Hepatocyte (in vitro differentiated cells): ENCODE measurements around the gene ASGR1. TPM values are rescaled to one million over a fixed set of nuclear protein-coding genes. Genes with fewer than 3 reads are reported as not detected.

ENCODE experiments used
- DNase-seq: peaks from one replicate; pipeline ENCODE4 v3.0.0-alpha.2; 2016; ENCODE audit warnings: low spot score
- H2AFZ ChIP-seq: fragments of 200-600 bp; sonication (generic); 2 replicates; pipeline ENCODE4 v1.6.0; 2016; ENCODE audit warnings: antibody characterized with exemption, mild to moderate bottlenecking
- H3K27ac ChIP-seq: fragments of 200-600 bp; sonication (generic); 2 replicates; pipeline ENCODE4 v1.5.1; 2016; ENCODE audit warnings: mild to moderate bottlenecking
- H3K27me3 ChIP-seq: fragments of 200-600 bp; sonication (generic); 2 replicates; pipeline ENCODE4 v1.6.1; 2016
- H3K36me3 ChIP-seq: fragments of 200-600 bp; sonication (generic); replicated peaks from 2 replicates; pipeline ENCODE4 v1.5.1; 2016; ENCODE audit warnings: low read depth; ENCODE audit not compliant: insufficient read depth
- H3K4me1 ChIP-seq: fragments of 200-600 bp; sonication (generic); 2 replicates; pipeline ENCODE4 v1.5.1; 2016; ENCODE audit warnings: mild to moderate bottlenecking, moderate library complexity; ENCODE audit not compliant: insufficient read depth
- H3K4me2 ChIP-seq: fragments of 200-600 bp; sonication (generic); 2 replicates; pipeline ENCODE4 v1.6.0; 2016
- H3K4me3 ChIP-seq: fragments of 200-600 bp; sonication (generic); 2 replicates; pipeline ENCODE4 v1.5.1; 2016; ENCODE audit warnings: mild to moderate bottlenecking
- H3K79me2 ChIP-seq: fragments of 200-600 bp; sonication (generic); 2 replicates; pipeline ENCODE4 v1.6.0; 2017; ENCODE audit warnings: mild to moderate bottlenecking
- H3K9me2 ChIP-seq: fragments of 200-600 bp; sonication (generic); replicated peaks from 2 replicates; pipeline ENCODE4 v1.6.0; 2017; ENCODE audit warnings: mild to moderate bottlenecking; ENCODE audit not compliant: insufficient read depth
- H3K9me3 ChIP-seq: fragments of 200-600 bp; sonication (generic); 2 replicates; pipeline ENCODE4 v1.5.1; 2016; ENCODE audit warnings: low read depth, mild to moderate bottlenecking
- H4K20me1 ChIP-seq: fragments of 200-600 bp; sonication (generic); 2 replicates; pipeline ENCODE4 v1.6.0; 2016; ENCODE audit warnings: mild to moderate bottlenecking; ENCODE audit not compliant: insufficient read depth, poor library complexity, severe bottlenecking
- EZH2 ChIP-seq: fragments of 200-600 bp; sonication (generic); IDR thresholded peaks from 2 replicates; pipeline ENCODE4 v1.6.1; 2016; ENCODE audit warnings: antibody characterized with exemption, mild to moderate bottlenecking, borderline replicate concordance
- EZH2phosphoT487 ChIP-seq: fragments of 200-600 bp; sonication (generic); IDR thresholded peaks from one replicate; pipeline ENCODE4 v1.6.1; 2018; ENCODE audit warnings: antibody characterized with exemption, mild to moderate bottlenecking, low read depth, moderate library complexity; ENCODE audit not compliant: unreplicated experiment, severe bottlenecking
- WGBS: methylation state at CpG from one replicate; pipeline ENCODE4 v1.1.6; 2016; ENCODE audit warnings: low lambda C conversion rate; ENCODE audit errors: missing lambda C conversion rate; 5-methylcytosine and 5-hydroxymethylcytosine counted together
- polyA plus RNA-seq: library from polyadenylated mRNA; unstranded; fragments of >200 nt; fragmentation: Nextera tagmentation; extraction: Ambion mirVana; gene quantifications from 2 replicates; pipeline ENCODE4 v1.2.1, GENCODE V29; 2016
- total RNA-seq: library from RNA; depleted of rRNA; stranded (reverse); fragments of >200 nt; gene quantifications from 2 replicates; pipeline ENCODE4 v1.2.3, GENCODE V29; 2014
- TF ChIP-seq, protein P1 (sequence below): fragments of 200-600 bp; sonication (generic); IDR thresholded peaks from 2 replicates; pipeline ENCODE4 v1.5.1; 2016; ENCODE audit warnings: antibody characterized with exemption, mild to moderate bottlenecking; ENCODE audit not compliant: poor library complexity

Gene ASGR1
- total and polyA plus RNA-seq, 2 experiments from 2014 or later = 74.0 to 140 TPM

DNA sequence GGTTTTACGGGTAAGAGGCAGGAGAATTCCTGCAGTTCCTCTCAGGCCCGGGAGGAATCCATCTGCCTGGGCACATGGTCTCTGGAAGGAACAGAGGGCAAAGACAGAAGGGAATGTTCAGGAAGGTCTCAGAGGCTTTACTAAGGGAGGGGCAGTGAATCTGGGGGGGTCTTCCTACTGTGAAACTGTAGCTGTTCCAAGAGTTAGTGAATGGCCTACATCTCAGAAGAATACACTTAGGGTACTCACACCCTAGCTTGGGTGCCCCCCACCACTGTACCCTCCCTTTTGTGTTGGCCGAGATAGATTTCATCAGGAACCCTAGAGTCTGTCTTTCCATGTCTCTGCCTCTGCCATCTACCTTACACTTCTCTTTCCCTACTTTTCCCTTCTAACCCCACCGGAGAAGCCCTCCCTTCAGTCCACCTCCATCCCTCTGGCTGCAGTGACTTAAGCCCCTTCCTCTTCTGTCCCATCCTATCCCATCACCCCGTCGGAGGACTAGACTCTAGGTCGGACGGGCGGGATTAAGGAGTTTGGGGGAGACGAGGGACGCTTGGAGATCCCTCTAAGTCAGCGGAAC is 40.1 kb upstream of the ASGR1 start:
- Histone ChIP-seq H3K4me3 (no peak overlapping the region), H3K27me3 (no peaks in the 10 kb centered on the region), H3K36me3 (no peaks in the 10 kb centered on the region), H3K79me2 (peaks cover 38% of the 10 kb centered on the region), H3K4me2 (peak overlapping the region; percentile 80), H3K4me1 (peaks cover 39% of the 10 kb centered on the region), H3K27ac (peak overlapping the region; percentile 99), H4K20me1 (no peaks in the 10 kb centered on the region), H2AFZ (peak overlapping the region; percentile 54), H3K9me3 (no peaks in the 10 kb centered on the region), H3K9me2 (no peaks in the 10 kb centered on the region)
- DNase-seq = no peak
- TF ChIP-seq EZH2 (no peak), EZH2phosphoT487 (no peak)
- TF ChIP-seq, protein P1, sequence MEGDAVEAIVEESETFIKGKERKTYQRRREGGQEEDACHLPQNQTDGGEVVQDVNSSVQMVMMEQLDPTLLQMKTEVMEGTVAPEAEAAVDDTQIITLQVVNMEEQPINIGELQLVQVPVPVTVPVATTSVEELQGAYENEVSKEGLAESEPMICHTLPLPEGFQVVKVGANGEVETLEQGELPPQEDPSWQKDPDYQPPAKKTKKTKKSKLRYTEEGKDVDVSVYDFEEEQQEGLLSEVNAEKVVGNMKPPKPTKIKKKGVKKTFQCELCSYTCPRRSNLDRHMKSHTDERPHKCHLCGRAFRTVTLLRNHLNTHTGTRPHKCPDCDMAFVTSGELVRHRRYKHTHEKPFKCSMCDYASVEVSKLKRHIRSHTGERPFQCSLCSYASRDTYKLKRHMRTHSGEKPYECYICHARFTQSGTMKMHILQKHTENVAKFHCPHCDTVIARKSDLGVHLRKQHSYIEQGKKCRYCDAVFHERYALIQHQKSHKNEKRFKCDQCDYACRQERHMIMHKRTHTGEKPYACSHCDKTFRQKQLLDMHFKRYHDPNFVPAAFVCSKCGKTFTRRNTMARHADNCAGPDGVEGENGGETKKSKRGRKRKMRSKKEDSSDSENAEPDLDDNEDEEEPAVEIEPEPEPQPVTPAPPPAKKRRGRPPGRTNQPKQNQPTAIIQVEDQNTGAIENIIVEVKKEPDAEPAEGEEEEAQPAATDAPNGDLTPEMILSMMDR = no peak
- 20% methylated on average over 12 of the region's 12 CpGs for WGBS

DNA sequence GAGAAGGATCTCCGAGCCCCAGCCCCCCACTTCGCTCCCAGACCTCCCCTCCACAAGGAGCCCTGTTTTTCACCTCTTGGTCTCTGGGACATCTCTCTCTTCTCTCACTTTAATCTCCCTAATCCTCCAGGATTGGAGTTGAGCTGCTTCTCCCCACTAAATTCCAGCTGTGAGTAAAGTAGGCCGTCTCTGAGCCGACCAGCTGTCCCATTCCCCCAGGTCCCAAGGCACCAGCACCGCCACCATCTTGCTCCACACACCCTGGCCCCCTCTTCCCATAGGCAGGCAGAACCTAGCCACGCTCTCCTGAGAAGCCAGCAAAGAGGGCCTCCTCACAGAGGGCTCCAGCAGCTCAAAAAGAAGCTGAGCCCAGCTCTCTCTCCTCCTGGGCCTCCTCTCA is 39.6 kb upstream of the ASGR1 start:
- H3K27ac ChIP-seq = peak overlapping the region; percentile 99
- no peak overlapping the region for H2AFZ ChIP-seq
- peak overlapping the region; percentile 80 for H3K4me2 ChIP-seq
- TF ChIP-seq, protein P1 = no peak
- TF ChIP-seq EZH2phosphoT487 (no peak), EZH2 (no peak)
- H3K9me3 ChIP-seq = no peaks in the 10 kb centered on the region
- peaks cover 39% of the 10 kb centered on the region for H3K4me1 ChIP-seq
- H3K27me3 ChIP-seq = no peaks in the 10 kb centered on the region
- no peaks in the 10 kb centered on the region for H3K9me2 ChIP-seq
- H4K20me1 ChIP-seq = no peaks in the 10 kb centered on the region
- no peak overlapping the region for H3K4me3 ChIP-seq
- H3K36me3 ChIP-seq = no peaks in the 10 kb centered on the region
- 39% methylated on average over 6 of the region's 6 CpGs for WGBS
- no peak for DNase-seq
- H3K79me2 ChIP-seq = peaks cover 39% of the 10 kb centered on the region

DNA sequence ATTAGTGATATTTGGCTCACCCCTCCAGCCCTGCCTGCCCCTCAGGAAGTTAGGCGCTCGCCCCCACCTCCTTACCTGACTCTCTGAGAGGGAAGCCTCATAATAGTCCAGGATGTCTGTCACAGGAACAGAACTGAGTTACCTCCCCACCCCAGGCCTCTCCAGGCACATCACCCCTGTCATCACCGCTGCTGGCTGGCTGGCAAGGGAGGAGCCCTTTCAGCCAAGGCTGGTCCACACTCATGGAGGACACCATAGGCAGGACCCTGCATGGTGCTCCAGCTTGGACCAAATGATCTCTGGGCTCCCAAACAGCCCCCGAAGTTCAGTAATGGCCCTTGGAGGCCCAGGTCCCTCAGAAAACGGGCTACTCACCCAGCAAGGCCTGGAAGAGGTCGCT is 39.0 kb upstream of the ASGR1 start:
- Histone ChIP-seq H3K27ac (peak overlapping the region; percentile 99), H3K9me3 (no peaks in the 10 kb centered on the region), H3K9me2 (no peaks in the 10 kb centered on the region), H3K79me2 (peaks cover 45% of the 10 kb centered on the region), H3K27me3 (no peaks in the 10 kb centered on the region), H4K20me1 (no peaks in the 10 kb centered on the region), H2AFZ (peak overlapping the region; percentile 51), H3K36me3 (no peaks in the 10 kb centered on the region), H3K4me1 (peaks cover 42% of the 10 kb centered on the region), H3K4me2 (peak overlapping the region; percentile 80), H3K4me3 (peak overlapping the region; percentile 61)
- TF ChIP-seq EZH2phosphoT487 (no peak), EZH2 (no peak)
- TF ChIP-seq, protein P1 = no peak
- DNase-seq = no peak
- WGBS = 64% methylated on average over 6 of the region's 6 CpGs
